ENCODE results near the gene RAB19.
A peak's percentile ranks its signal among the peaks of the same experiment; 100 is the strongest.

The RAB19 gene

GRCh38 chr7:140397784-140398750 is 5.8 kb upstream of the RAB19 start, which contains the start of gene SLC37A3:
Gene SLC37A3 (minus strand): TSS chr7:140398530. CDS start chr7:140382526, 16,004 bp downstream.
- Histone ChIP-seq H3K36me3 (ENCODE audit: control insufficient read depth in 1 of 2, insufficient read depth in 2 of 2, low read depth in 1 of 2, low read length in 2 of 2) (peaks cover 0 to 3% of the 10 kb centered on the region in 2 experiments), H4K91ac (ENCODE audit: low read length) (peak within 1 kb of the TSS; percentile 79), H3K27ac (ENCODE audit: low read length, poor library complexity, severe bottlenecking) (peak within 1 kb of the TSS; percentile 7), H3K18ac (ENCODE audit: low read depth in 1 of 2, low read length in 2 of 2) (peak within 1 kb of the TSS; percentile 90 to 92), H3K4me1 (ENCODE audit: control insufficient read depth, insufficient read depth, low read depth, low read length) (peaks cover 14% of the 10 kb centered on the region), H3K27me3 (ENCODE audit: control insufficient read depth in 1 of 2, insufficient read depth in 1 of 2, low read length in 2 of 2) (no peaks in the 10 kb centered on the region), H3K23ac (ENCODE audit: low read length in 2 of 2) (peak within 1 kb of the TSS in 1 of 2 experiments; percentile 94), H2BK5ac (ENCODE audit: low read depth, low read length, poor library complexity, severe bottlenecking) (no peak within 1 kb of the TSS), H3K4ac (ENCODE audit: low read depth in 1 of 2, low read length in 2 of 2) (peak within 1 kb of the TSS in 1 of 2 experiments; percentile 90), H2BK12ac (ENCODE audit: low read length in 2 of 2) (peak within 1 kb of the TSS in 1 of 2 experiments; percentile 10), H2AK5ac (ENCODE audit: low read length, severe bottlenecking) (peak within 1 kb of the TSS; percentile 89), H2BK15ac (ENCODE audit: low read depth, poor library complexity, severe bottlenecking) (peak within 1 kb of the TSS; percentile 67), H3K79me1 (replicated peaks; ENCODE audit: low read length, poor library complexity, severe bottlenecking) (peaks cover 8% of the 10 kb centered on the region), H4K8ac (ENCODE audit: low read length) (peak within 1 kb of the TSS; percentile 82), H3K9ac (ENCODE audit: low read length) (peak within 1 kb of the TSS; percentile 94), H3K4me3 (ENCODE audit: insufficient read depth in 1 of 2, low read depth in 1 of 2, low read length in 2 of 2) (peak within 1 kb of the TSS; percentile 95 to 97), H3K9me3 (ENCODE audit: control insufficient read depth, low read length) (no peaks in the 10 kb centered on the region), H3K4me2 (ENCODE audit: low read length, poor library complexity, severe bottlenecking) (peak within 1 kb of the TSS; percentile 97), H2BK120ac (ENCODE audit: low read depth, low read length) (peak within 1 kb of the TSS; percentile 99), H3K14ac (ENCODE audit: low read length in 2 of 2) (peak within 1 kb of the TSS; percentile 80 to 83), H2AFZ (ENCODE audit: low read depth, low read length) (peak within 1 kb of the TSS; percentile 83)
- WGBS, result under 1% methylated on average over 40 of the region's 66 CpGs
- peak; percentile 88 for DNase-seq

- H3K18ac ChIP-seq (ENCODE audit: low read depth in 1 of 2, low read length in 2 of 2), result no peak overlapping the region
- peaks cover 1% of the 10 kb centered on the region for H3K79me1 ChIP-seq (replicated peaks; ENCODE audit: low read length, poor library complexity, severe bottlenecking)
- H2AFZ ChIP-seq (ENCODE audit: low read depth, low read length), result no peak overlapping the region
- no peak overlapping the region for H3K14ac ChIP-seq (ENCODE audit: low read length in 2 of 2)
- peak overlapping the region in 1 of 2 experiments; percentile 95 for H3K4me3 ChIP-seq (ENCODE audit: insufficient read depth in 1 of 2, low read depth in 1 of 2, low read length in 2 of 2)
- WGBS, result 74% methylated on average over 10 of the region's 10 CpGs
- H3K27me3 ChIP-seq (ENCODE audit: control insufficient read depth in 1 of 2, insufficient read depth in 1 of 2, low read length in 2 of 2), result peaks cover 0 to 3% of the 10 kb centered on the region in 2 experiments
- H2BK12ac ChIP-seq (ENCODE audit: low read length in 2 of 2), result no peak overlapping the region
- H4K8ac ChIP-seq (ENCODE audit: low read length), result no peak overlapping the region
- H3K4me1 ChIP-seq (ENCODE audit: control insufficient read depth, insufficient read depth, low read depth, low read length), result peaks cover 13% of the 10 kb centered on the region
- H3K9me3 ChIP-seq (ENCODE audit: control insufficient read depth, low read length), result no peaks in the 10 kb centered on the region
- no peaks in the 10 kb centered on the region for H3K36me3 ChIP-seq (ENCODE audit: control insufficient read depth in 1 of 2, insufficient read depth in 2 of 2, low read depth in 1 of 2, low read length in 2 of 2)
- H3K27ac ChIP-seq (ENCODE audit: low read length, poor library complexity, severe bottlenecking), result no peak overlapping the region
- DNase-seq, result no peak
- no peak overlapping the region for H3K4ac ChIP-seq (ENCODE audit: low read depth in 1 of 2, low read length in 2 of 2)
- no peak overlapping the region for H3K23ac ChIP-seq (ENCODE audit: low read length in 2 of 2)
- H3K9ac ChIP-seq (ENCODE audit: low read length), result no peak overlapping the region
- no peak overlapping the region for H2BK5ac ChIP-seq (ENCODE audit: low read depth, low read length, poor library complexity, severe bottlenecking)
- no peak overlapping the region for H2BK15ac ChIP-seq (ENCODE audit: low read depth, poor library complexity, severe bottlenecking)
- peak overlapping the region; percentile 89 for H2AK5ac ChIP-seq (ENCODE audit: low read length, severe bottlenecking)
- H4K91ac ChIP-seq (ENCODE audit: low read length), result no peak overlapping the region
- no peak overlapping the region for H2BK120ac ChIP-seq (ENCODE audit: low read depth, low read length)
- peak overlapping the region; percentile 97 for H3K4me2 ChIP-seq (ENCODE audit: low read length, poor library complexity, severe bottlenecking)
Observed at GRCh38 chr7:140398821-140399220, 5.0 kb upstream of the RAB19 start.

GRCh38 chr7:140400381-140400780 is 3.5 kb upstream of the RAB19 start:
- Histone ChIP-seq H3K27ac (ENCODE audit: low read length, poor library complexity, severe bottlenecking) (no peak overlapping the region), H3K9me3 (ENCODE audit: control insufficient read depth, low read length) (no peaks in the 10 kb centered on the region), H4K8ac (ENCODE audit: low read length) (no peak overlapping the region), H4K91ac (ENCODE audit: low read length) (no peak overlapping the region), H3K14ac (ENCODE audit: low read length in 2 of 2) (no peak overlapping the region), H2AK5ac (ENCODE audit: low read length, severe bottlenecking) (no peak overlapping the region), H2BK12ac (ENCODE audit: low read length in 2 of 2) (no peak overlapping the region), H3K9ac (ENCODE audit: low read length) (no peak overlapping the region), H2AFZ (ENCODE audit: low read depth, low read length) (no peak overlapping the region), H3K79me1 (replicated peaks; ENCODE audit: low read length, poor library complexity, severe bottlenecking) (no peaks in the 10 kb centered on the region), H3K23ac (ENCODE audit: low read length in 2 of 2) (no peak overlapping the region), H3K4me3 (ENCODE audit: insufficient read depth in 1 of 2, low read depth in 1 of 2, low read length in 2 of 2) (no peak overlapping the region), H2BK120ac (ENCODE audit: low read depth, low read length) (no peak overlapping the region), H2BK15ac (ENCODE audit: low read depth, poor library complexity, severe bottlenecking) (no peak overlapping the region), H3K36me3 (ENCODE audit: control insufficient read depth in 1 of 2, insufficient read depth in 2 of 2, low read depth in 1 of 2, low read length in 2 of 2) (no peaks in the 10 kb centered on the region), H3K4me2 (ENCODE audit: low read length, poor library complexity, severe bottlenecking) (no peak overlapping the region), H3K27me3 (ENCODE audit: control insufficient read depth in 1 of 2, insufficient read depth in 1 of 2, low read length in 2 of 2) (peaks cover 0 to 14% of the 10 kb centered on the region in 2 experiments), H2BK5ac (ENCODE audit: low read depth, low read length, poor library complexity, severe bottlenecking) (no peak overlapping the region), H3K4me1 (ENCODE audit: control insufficient read depth, insufficient read depth, low read depth, low read length) (peaks cover 20% of the 10 kb centered on the region), H3K4ac (ENCODE audit: low read depth in 1 of 2, low read length in 2 of 2) (no peak overlapping the region), H3K18ac (ENCODE audit: low read depth in 1 of 2, low read length in 2 of 2) (no peak overlapping the region)
- 100% methylated on average over 1 of the region's 3 CpGs for WGBS
- DNase-seq, result no peak

- no peak overlapping the region for H2AFZ ChIP-seq (ENCODE audit: low read depth, low read length)
- WGBS, result 40% methylated on average over 1 of the region's 2 CpGs
- no peak overlapping the region for H4K8ac ChIP-seq (ENCODE audit: low read length)
- no peak overlapping the region for H2BK120ac ChIP-seq (ENCODE audit: low read depth, low read length)
- no peak overlapping the region for H3K14ac ChIP-seq (ENCODE audit: low read length in 2 of 2)
- H3K4me3 ChIP-seq (ENCODE audit: insufficient read depth in 1 of 2, low read depth in 1 of 2, low read length in 2 of 2), result no peak overlapping the region
- no peak overlapping the region for H3K4ac ChIP-seq (ENCODE audit: low read depth in 1 of 2, low read length in 2 of 2)
- H3K9ac ChIP-seq (ENCODE audit: low read length), result no peak overlapping the region
- H3K4me1 ChIP-seq (ENCODE audit: control insufficient read depth, insufficient read depth, low read depth, low read length), result peaks cover 15% of the 10 kb centered on the region
- H3K27me3 ChIP-seq (ENCODE audit: control insufficient read depth in 1 of 2, insufficient read depth in 1 of 2, low read length in 2 of 2), result peaks cover 0 to 14% of the 10 kb centered on the region in 2 experiments
- no peak overlapping the region for H2BK12ac ChIP-seq (ENCODE audit: low read length in 2 of 2)
- H4K91ac ChIP-seq (ENCODE audit: low read length), result no peak overlapping the region
- H3K9me3 ChIP-seq (ENCODE audit: control insufficient read depth, low read length), result no peaks in the 10 kb centered on the region
- no peak overlapping the region for H2BK15ac ChIP-seq (ENCODE audit: low read depth, poor library complexity, severe bottlenecking)
- no peak overlapping the region for H3K18ac ChIP-seq (ENCODE audit: low read depth in 1 of 2, low read length in 2 of 2)
- peak overlapping the region; percentile 36 for H2AK5ac ChIP-seq (ENCODE audit: low read length, severe bottlenecking)
- no peak overlapping the region for H3K27ac ChIP-seq (ENCODE audit: low read length, poor library complexity, severe bottlenecking)
- no peaks in the 10 kb centered on the region for H3K36me3 ChIP-seq (ENCODE audit: control insufficient read depth in 1 of 2, insufficient read depth in 2 of 2, low read depth in 1 of 2, low read length in 2 of 2)
- DNase-seq, result peak; percentile 61
- H2BK5ac ChIP-seq (ENCODE audit: low read depth, low read length, poor library complexity, severe bottlenecking), result no peak overlapping the region
- H3K4me2 ChIP-seq (ENCODE audit: low read length, poor library complexity, severe bottlenecking), result no peak overlapping the region
- H3K23ac ChIP-seq (ENCODE audit: low read length in 2 of 2), result no peak overlapping the region
- H3K79me1 ChIP-seq (replicated peaks; ENCODE audit: low read length, poor library complexity, severe bottlenecking), result no peaks in the 10 kb centered on the region
Observed at GRCh38 chr7:140402178-140402835, 1.6 kb upstream of the RAB19 start.

All from mesenchymal stem cell (in vitro differentiated cells and primary cell).